GM23248 (cell line): ENCODE results near the gene NAV3.

Source experiments
- EZH2 ChIP-seq: fragments of 200-600 bp; sonication (generic); IDR thresholded peaks from 2 replicates; pipeline ENCODE4 v1.6.1; 2018; ENCODE audit warnings: antibody characterized with exemption, mild to moderate bottlenecking; ENCODE audit not compliant: insufficient read depth, poor library complexity, severe bottlenecking
- EZH2phosphoT487 ChIP-seq: fragments of 200-600 bp; sonication (generic); IDR thresholded peaks from 2 replicates; pipeline ENCODE4 v1.6.1; 2018; ENCODE audit warnings: antibody characterized with exemption, moderate library complexity, mild to moderate bottlenecking, low read depth; ENCODE audit not compliant: insufficient read depth

GRCh38 chr12:77925536-77926108, 94.9 kb downstream of the NAV3 start:
- no peak for TF ChIP-seq EZH2
- 0 out of 2 replicates have a peak, but pooled peaks have one; percentile 52 for TF ChIP-seq EZH2phosphoT487
